BLaER1 treated with 17β-estradiol and CSF1 and Interleukin-3, amounts not matched to agents 10 nM and 100 nM (cell line): Measurements from ENCODE around the gene LTBP3.
A peak's percentile ranks its signal among the peaks of the same experiment; 100 is the strongest.

Experiments
- H3K27ac ChIP-seq, 11 experiments: shearing (Covaris generic); formaldehyde crosslinking; 2 replicates each; pipeline ENCODE4 v1.8.1; 2022
- H3K27me3 ChIP-seq, 11 experiments: shearing (Covaris generic); formaldehyde crosslinking; 2 replicates each; pipeline ENCODE4 v1.8.1; 2022
- H3K36me3 ChIP-seq, 11 experiments: shearing (Covaris generic); formaldehyde crosslinking; 2 replicates each; pipeline ENCODE4 v1.8.1; 2022
- H3K4me1 ChIP-seq, 10 experiments: shearing (Covaris generic); formaldehyde crosslinking; 2 replicates each; pipeline ENCODE4 v1.8.1; 2022
- H3K4me2 ChIP-seq, 11 experiments: shearing (Covaris generic); formaldehyde crosslinking; 2 replicates each; pipeline ENCODE4 v1.8.1; 2022
- H3K4me3 ChIP-seq, 10 experiments: shearing (Covaris generic); formaldehyde crosslinking; 2 replicates each; pipeline ENCODE4 v1.8.1; 2022
- H3K9ac ChIP-seq, 11 experiments: shearing (Covaris generic); formaldehyde crosslinking; 2 replicates each; pipeline ENCODE4 v1.8.1; 2022
- H3K9me3 ChIP-seq, 11 experiments: shearing (Covaris generic); formaldehyde crosslinking; replicated peaks in 1 of 11; 2 replicates each; pipeline ENCODE4 v1.8.1; 2022
- H4K20me1 ChIP-seq, 11 experiments: shearing (Covaris generic); formaldehyde crosslinking; 2 replicates each; pipeline ENCODE4 v1.8.1; 2022
- Cebpa-rat ChIP-seq, 11 experiments: shearing (Covaris generic); IDR thresholded peaks; 2 replicates each; pipeline ENCODE4 v1.8.1; 2022

LTBP3 gene

DNA sequence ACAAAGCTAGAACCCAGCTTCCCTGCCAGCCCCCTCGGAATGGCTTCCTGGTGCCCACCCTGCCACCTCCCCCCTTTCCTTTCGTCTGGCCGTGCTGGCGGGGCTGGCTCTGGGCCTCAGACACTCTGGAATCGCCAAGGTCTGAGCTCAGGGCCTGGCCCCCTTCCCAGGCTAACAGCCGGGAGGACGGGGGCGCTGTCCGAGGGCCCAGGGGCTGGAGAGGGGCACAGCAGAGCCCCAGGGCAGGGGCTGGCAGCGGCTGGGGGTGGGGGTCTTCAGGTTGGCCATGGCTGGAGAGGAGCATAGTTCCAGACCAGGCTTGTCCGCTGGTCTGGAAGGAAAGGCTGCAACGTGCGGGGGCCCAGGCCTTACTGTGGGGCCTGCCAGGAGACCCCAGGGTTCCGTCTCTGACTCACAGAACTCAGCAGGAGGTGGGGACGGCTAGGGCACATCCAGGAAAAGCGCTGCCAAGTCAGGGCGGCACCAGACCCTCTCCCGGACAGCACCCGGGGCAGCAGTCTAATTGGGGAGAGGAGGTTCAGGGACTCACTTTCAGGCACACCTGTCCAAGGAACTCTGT lies 861 bp upstream of the LTBP3 start:
- 0 out of 22 replicates have a peak, but pooled peaks cover 0 to 1% (median 0%) of the 10 kb centered on the region in 11 experiments for H3K36me3 ChIP-seq
- peak overlapping the region; percentile 73 to 93 (median 87); a peak in 21 of 22 replicates for H3K27ac ChIP-seq
- peak overlapping the region; percentile 49 to 75 (median 62) for H3K4me3 ChIP-seq
- TF ChIP-seq Cebpa-rat (IDR thresholded peaks at IDR 0.05), result no peak
- peaks cover 0 to 12% (median 0%) of the 10 kb centered on the region in 11 experiments; a peak in 5 of 22 replicates for H4K20me1 ChIP-seq
- H3K9ac ChIP-seq, result peak overlapping the region; percentile 76 to 91 (median 86)
- H3K4me1 ChIP-seq, result peaks cover 62 to 87% (median 79%) of the 10 kb centered on the region in 10 experiments
- peak overlapping the region; percentile 89 to 100 (median 99) for H3K4me2 ChIP-seq
- no peaks in the 10 kb centered on the region for H3K9me3 ChIP-seq
- H3K27me3 ChIP-seq, result no peaks in the 10 kb centered on the region

DNA sequence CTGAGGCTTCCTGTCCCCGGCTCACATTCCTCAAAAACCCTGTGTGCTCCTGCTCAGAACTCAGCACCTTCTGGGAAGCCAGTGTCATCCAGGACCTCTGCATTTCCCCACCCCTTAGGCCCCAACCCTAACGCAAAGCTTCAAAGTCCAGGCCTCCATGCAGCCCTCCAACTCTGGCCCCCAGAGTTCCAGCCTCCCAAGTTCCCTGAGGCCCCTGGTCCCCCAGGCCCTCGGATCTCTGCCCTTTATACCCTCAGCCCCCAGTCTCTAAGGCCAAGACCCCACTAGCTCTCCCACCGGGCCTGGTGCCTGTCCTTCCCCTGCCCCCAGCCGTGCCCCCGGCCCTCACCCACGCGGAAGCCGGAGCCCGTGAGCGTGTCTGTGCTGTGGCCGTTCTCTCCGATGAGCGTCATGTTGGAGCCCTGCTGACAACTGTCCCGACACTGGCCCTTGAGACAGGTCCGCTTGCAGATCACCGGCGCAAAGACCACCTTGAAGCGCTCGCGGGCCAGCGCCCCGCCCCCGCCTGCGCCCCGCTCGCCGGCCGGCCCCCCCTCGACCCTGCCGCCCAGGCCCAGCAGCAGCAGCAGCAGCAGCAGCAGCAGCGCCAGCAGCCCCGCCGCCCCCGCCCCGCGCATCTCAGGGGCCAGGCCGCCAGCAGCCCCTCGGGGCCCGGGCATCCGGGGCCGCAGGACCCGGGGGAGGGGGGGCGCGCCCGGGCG lies 718 bp downstream of the LTBP3 start:
- no peaks in the 10 kb centered on the region for H3K9me3 ChIP-seq
- H3K27ac ChIP-seq, result peak overlapping the region; percentile 73 to 93 (median 87); a peak in 20 of 22 replicates
- no peak for TF ChIP-seq Cebpa-rat (IDR thresholded peaks at IDR 0.05)
- no peaks in the 10 kb centered on the region for H3K27me3 ChIP-seq
- peaks cover 0 to 18% (median 5%) of the 10 kb centered on the region in 11 experiments; a peak in 8 of 22 replicates for H4K20me1 ChIP-seq
- H3K9ac ChIP-seq, result peak overlapping the region; percentile 76 to 91 (median 86)
- peak overlapping the region; percentile 49 to 75 (median 62) for H3K4me3 ChIP-seq
- peak overlapping the region; percentile 89 to 100 (median 99) for H3K4me2 ChIP-seq
- peaks cover 70 to 88% (median 84%) of the 10 kb centered on the region in 10 experiments for H3K4me1 ChIP-seq
- 0 out of 22 replicates have a peak, but pooled peaks cover 0 to 4% (median 0%) of the 10 kb centered on the region in 11 experiments for H3K36me3 ChIP-seq

DNA sequence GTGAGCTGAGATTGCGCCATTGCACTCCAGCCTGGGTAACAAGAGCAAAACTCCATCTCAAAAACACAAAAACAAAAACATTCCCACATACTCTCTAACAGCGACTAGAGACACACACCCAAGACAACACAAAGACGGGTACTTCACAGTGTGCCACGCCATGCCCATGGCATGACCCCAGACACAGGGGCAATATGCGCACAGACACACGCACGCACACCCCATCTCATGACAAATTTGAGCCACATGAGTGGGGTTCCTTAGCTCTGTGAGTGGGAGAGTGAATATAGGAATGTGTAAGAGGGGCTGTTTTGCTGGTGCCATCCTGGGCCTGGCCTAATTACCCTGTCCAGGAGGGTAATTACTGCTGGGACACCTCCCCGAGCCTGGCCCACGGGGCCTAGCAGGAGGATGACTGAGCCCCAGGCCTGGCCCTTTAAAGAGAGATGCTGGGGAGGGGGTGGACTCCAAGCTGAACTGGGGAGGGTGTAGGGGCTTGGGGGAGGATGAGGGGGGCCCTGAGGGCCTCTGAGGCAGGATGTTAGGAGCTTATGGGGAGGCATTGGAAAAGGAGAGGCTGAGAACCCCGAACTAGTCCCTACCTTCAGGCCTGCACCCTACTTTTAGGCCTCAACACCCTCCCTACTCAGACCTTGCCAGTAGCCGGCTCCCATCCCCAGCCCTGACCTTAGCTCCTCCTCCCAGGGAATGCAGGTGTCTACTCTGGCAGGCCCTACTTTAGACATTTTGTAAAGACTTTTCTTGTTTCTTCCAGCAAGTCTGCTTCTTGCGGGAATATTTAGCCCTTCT lies 1.5 kb downstream of the LTBP3 start:
- H3K27ac ChIP-seq, result peak overlapping the region; percentile 73 to 93 (median 87); a peak in 20 of 22 replicates
- H3K4me1 ChIP-seq, result peaks cover 78 to 90% (median 89%) of the 10 kb centered on the region in 10 experiments
- peak overlapping the region; percentile 76 to 91 (median 86); a peak in 21 of 22 replicates for H3K9ac ChIP-seq
- H3K4me2 ChIP-seq, result peak overlapping the region; percentile 89 to 100 (median 99)
- TF ChIP-seq Cebpa-rat (IDR thresholded peaks at IDR 0.05), result no peak; a peak in 2 of 22 replicates
- H4K20me1 ChIP-seq, result peaks cover 0 to 25% (median 13%) of the 10 kb centered on the region in 11 experiments; a peak in 10 of 22 replicates
- no peaks in the 10 kb centered on the region for H3K27me3 ChIP-seq
- H3K4me3 ChIP-seq, result peak overlapping the region; percentile 49 to 75 (median 62)
- no peaks in the 10 kb centered on the region for H3K9me3 ChIP-seq
- H3K36me3 ChIP-seq, result peaks cover 0 to 10% (median 2%) of the 10 kb centered on the region in 11 experiments; a peak in 9 of 22 replicates

DNA sequence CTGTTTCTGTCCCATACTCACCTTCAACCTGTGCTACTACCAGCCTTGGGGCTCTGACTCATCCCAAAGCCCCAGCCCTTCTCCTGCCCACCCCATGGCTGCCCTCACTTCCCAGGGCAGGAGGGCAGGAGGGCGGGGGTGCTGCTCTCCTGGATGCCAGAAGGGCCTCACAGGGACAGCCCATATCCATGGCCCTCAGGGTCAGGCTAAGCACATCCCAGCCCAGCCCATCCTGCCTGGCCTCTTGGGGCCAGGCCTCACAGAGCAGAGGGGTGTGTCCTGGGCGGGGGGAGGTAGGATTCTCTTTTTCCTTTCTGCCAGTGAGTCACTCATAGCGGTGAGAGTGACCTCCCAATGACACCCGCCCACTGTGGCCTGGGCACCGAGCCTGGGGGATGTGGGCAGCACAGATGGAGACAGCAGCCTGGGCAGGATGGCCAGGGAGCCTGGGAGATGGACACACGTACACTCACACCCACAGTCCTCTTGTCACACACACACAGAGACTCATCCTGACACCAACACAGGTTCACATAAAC lies 2.4 kb downstream of the LTBP3 start:
- peaks cover 0 to 26% (median 13%) of the 10 kb centered on the region in 11 experiments; a peak in 10 of 22 replicates for H4K20me1 ChIP-seq

DNA sequence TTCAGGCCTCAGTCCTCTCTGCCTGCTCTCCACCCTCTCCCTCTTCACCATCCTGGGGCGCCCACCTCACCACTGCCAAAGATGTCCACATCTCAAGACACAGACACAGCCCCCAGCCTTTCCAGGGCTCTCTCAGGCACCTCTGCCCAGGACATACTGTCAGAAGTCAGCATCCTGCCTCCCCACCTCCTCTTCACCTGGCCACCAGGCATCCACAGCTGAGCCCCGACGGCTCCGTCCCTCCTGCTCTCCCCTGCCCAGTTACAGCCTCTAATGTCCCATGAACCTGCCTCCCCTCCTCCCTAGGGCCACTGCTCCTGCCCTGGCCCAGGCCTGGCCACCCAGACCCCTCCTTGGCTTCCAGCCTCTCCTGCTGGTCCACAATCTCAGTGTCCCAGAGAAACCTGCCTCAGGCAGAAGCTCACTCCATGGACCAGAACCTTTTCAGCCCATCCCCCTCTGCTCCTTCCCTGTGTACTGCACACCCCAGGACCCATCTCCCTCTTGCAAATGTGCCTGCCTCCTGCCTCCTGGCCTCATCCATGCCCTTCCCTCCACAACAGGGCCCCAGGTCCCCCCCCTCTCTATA lies 3.2 kb downstream of the LTBP3 start:
- H4K20me1 ChIP-seq, result peaks cover 0 to 26% (median 13%) of the 10 kb centered on the region in 11 experiments; a peak in 10 of 22 replicates
- no peak for TF ChIP-seq Cebpa-rat (IDR thresholded peaks at IDR 0.05)
- peak overlapping the region; percentile 12 to 91 (median 86); a peak in 21 of 22 replicates for H3K9ac ChIP-seq
- peak overlapping the region in 7 of 10 experiments; percentile 39 to 75 (median 62); a peak in 12 of 20 replicates for H3K4me3 ChIP-seq
- H3K4me2 ChIP-seq, result peak overlapping the region; percentile 89 to 100 (median 99)
- no peaks in the 10 kb centered on the region for H3K9me3 ChIP-seq
- peaks cover 5 to 28% (median 15%) of the 10 kb centered on the region in 11 experiments; a peak in 15 of 22 replicates for H3K36me3 ChIP-seq
- peaks cover 69 to 85% (median 79%) of the 10 kb centered on the region in 10 experiments for H3K4me1 ChIP-seq
- H3K27ac ChIP-seq, result peak overlapping the region in 9 of 11 experiments; percentile 71 to 93 (median 87); a peak in 19 of 22 replicates
- H3K27me3 ChIP-seq, result no peaks in the 10 kb centered on the region

More for the DNA sequence above, 2.4 kb downstream of the LTBP3 start:
- Histone ChIP-seq H3K9me3 (no peaks in the 10 kb centered on the region), H3K27me3 (no peaks in the 10 kb centered on the region), H3K4me2 (peak overlapping the region; percentile 89 to 100 (median 99)), H3K9ac (peak overlapping the region; percentile 12 to 91 (median 86); a peak in 20 of 22 replicates), H3K4me1 (peaks cover 77 to 90% (median 87%) of the 10 kb centered on the region in 10 experiments), H3K36me3 (peaks cover 4 to 20% (median 11%) of the 10 kb centered on the region in 11 experiments; a peak in 15 of 22 replicates), H3K4me3 (peak overlapping the region in 7 of 10 experiments; percentile 22 to 75 (median 67); a peak in 10 of 20 replicates), H3K27ac (peak overlapping the region in 9 of 11 experiments; percentile 77 to 93 (median 87); a peak in 19 of 22 replicates)
- no peak for TF ChIP-seq Cebpa-rat (IDR thresholded peaks at IDR 0.05)

DNA sequence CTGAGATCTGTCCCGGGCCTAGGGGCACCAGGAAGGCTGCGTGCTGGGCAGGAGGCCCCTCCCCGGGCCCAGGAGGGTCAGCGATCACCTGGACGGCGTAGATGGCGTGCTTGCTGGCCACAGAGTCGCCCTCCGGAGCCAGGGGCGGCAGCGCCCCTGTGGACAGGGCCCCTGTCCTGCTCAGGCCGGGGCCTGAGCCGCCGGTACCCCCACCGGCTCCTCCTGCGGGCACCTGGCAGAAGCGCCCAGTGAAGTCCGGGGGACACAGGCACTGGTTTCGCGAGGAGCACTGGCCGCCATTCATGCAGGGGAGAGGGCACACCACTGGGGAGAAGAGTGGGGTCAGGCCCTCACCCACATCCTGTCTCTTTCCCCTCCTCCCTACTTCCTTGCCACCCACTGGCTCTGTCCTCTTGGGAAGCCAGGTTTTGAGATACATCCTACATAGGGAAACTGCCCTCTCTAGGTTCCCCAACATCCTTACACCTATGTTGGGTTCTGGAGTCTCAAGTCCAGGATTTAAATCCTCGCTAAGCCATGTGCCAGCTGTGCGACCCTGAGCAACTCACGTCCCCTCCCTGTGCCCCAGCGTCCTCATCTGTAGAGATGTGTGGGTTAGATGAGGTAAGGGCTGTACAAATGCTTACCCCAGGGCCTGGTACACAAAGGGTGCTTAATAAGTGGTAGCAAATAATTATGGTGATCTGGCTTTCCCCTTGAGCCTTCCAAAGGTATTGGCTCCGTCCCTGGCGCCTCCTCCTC lies 3.9 kb downstream of the LTBP3 start:
- TF ChIP-seq Cebpa-rat (IDR thresholded peaks at IDR 0.05), result no peak
- Histone ChIP-seq H3K9ac (peak overlapping the region; percentile 12 to 91 (median 86); a peak in 21 of 22 replicates), H3K4me1 (peaks cover 68 to 85% (median 79%) of the 10 kb centered on the region in 10 experiments), H3K4me3 (peak overlapping the region in 8 of 10 experiments; percentile 8 to 75 (median 53); a peak in 16 of 20 replicates), H3K27ac (peak overlapping the region in 10 of 11 experiments; percentile 37 to 93 (median 86); a peak in 19 of 22 replicates), H3K36me3 (peaks cover 7 to 35% (median 15%) of the 10 kb centered on the region in 11 experiments; a peak in 15 of 22 replicates), H3K4me2 (peak overlapping the region; percentile 89 to 100 (median 99)), H4K20me1 (peaks cover 0 to 26% (median 13%) of the 10 kb centered on the region in 11 experiments; a peak in 10 of 22 replicates), H3K9me3 (no peaks in the 10 kb centered on the region), H3K27me3 (no peaks in the 10 kb centered on the region)
